ENCODE results near the gene CCR7. TPM values are rescaled to one million over a fixed set of nuclear protein-coding genes. Genes with fewer than 3 reads are reported as not detected.

CCR7 gene
- total RNA-seq, 1 experiment from 2014 or later: 0.30 TPM

DNA sequence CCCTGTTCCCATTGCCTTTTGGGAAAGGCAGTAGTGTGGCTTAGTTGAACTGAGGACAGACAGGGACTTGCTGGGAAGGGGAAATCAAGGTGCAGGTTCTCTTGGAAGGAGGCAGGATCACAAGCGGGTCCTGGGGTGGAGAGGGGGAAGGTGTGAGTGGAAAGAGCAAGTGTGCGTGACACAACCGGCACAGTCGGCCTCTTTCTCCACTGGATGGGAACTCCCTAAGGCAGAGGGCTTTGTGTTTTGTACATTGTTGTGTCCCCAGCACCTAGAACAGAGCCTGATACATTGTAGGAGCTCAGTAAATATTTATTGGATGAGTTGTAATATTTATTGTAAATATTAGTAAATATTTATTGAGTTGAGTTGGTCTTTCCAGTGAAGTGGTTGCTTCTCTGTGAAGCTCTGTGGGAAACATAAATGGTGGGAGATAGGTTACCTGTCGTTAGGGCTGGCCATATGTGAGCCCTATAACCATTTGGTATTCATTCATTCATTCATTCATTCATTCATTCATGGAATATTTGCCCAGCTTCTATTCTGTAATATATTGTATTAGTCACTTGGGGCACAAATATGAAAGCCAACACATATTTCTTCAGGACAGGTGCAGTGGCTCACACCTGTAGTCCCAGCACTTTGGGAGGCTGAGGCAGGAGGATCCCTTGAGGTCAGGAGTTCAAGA lies 48.3 kb upstream of the CCR7 start:
- no peaks in the 10 kb centered on the region for H3K4me1 ChIP-seq (ENCODE audit: insufficient read depth, low read length, poor library complexity, severe bottlenecking)
- DNase-seq (ENCODE audit: low spot score): no peak
- ChIA-PET POLR2A (ENCODE audit: low non-redundant PET) (interaction anchor here (0.6 kb wide), 1 partner anchor 18 kb away, joined by 3 read pairs; no protein-coding TSS in a partner anchor), CTCF (no interaction called here)
- no peak overlapping the region for H3K27ac ChIP-seq (ENCODE audit: low read depth, low read length, poor library complexity, severe bottlenecking)
- intact Hi-C loops (cut with micrococcal nuclease; ENCODE audit: unreplicated experiment): no loop called here
- no peaks in the 10 kb centered on the region for H3K9me3 ChIP-seq (ENCODE audit: low read depth, low read length, poor library complexity, severe bottlenecking)
- BruUV-seq (replicated peaks): no TSS peak
- TF ChIP-seq EZH2 (IDR thresholded peaks at IDR 0.05; ENCODE audit: borderline replicate concordance, low read depth, low read length, poor library complexity, severe bottlenecking): no peak
- TF ChIP-seq, protein P1, sequence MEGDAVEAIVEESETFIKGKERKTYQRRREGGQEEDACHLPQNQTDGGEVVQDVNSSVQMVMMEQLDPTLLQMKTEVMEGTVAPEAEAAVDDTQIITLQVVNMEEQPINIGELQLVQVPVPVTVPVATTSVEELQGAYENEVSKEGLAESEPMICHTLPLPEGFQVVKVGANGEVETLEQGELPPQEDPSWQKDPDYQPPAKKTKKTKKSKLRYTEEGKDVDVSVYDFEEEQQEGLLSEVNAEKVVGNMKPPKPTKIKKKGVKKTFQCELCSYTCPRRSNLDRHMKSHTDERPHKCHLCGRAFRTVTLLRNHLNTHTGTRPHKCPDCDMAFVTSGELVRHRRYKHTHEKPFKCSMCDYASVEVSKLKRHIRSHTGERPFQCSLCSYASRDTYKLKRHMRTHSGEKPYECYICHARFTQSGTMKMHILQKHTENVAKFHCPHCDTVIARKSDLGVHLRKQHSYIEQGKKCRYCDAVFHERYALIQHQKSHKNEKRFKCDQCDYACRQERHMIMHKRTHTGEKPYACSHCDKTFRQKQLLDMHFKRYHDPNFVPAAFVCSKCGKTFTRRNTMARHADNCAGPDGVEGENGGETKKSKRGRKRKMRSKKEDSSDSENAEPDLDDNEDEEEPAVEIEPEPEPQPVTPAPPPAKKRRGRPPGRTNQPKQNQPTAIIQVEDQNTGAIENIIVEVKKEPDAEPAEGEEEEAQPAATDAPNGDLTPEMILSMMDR (conservative IDR thresholded peaks at IDR 0.05; ENCODE audit: low read depth, low read length): no peak
- H3K27me3 ChIP-seq (replicated peaks; ENCODE audit: insufficient read depth, low read depth, low read length, poor library complexity): no peaks in the 10 kb centered on the region
- H3K4me3 ChIP-seq (ENCODE audit: low read depth, low read length, poor library complexity, severe bottlenecking): no peak overlapping the region
- H3K36me3 ChIP-seq (ENCODE audit: insufficient read depth, low read length, poor library complexity, severe bottlenecking): no peaks in the 10 kb centered on the region

GRCh38 chr17:40612599-40613244 lies 47.5 kb upstream of the CCR7 start:
- Histone ChIP-seq H3K9me3 (ENCODE audit: low read depth, low read length, poor library complexity, severe bottlenecking) (no peaks in the 10 kb centered on the region), H3K27me3 (replicated peaks; ENCODE audit: insufficient read depth, low read depth, low read length, poor library complexity) (no peaks in the 10 kb centered on the region), H3K4me1 (ENCODE audit: insufficient read depth, low read length, poor library complexity, severe bottlenecking) (no peaks in the 10 kb centered on the region), H3K36me3 (ENCODE audit: insufficient read depth, low read length, poor library complexity, severe bottlenecking) (no peaks in the 10 kb centered on the region), H3K27ac (ENCODE audit: low read depth, low read length, poor library complexity, severe bottlenecking) (no peak overlapping the region), H3K4me3 (ENCODE audit: low read depth, low read length, poor library complexity, severe bottlenecking) (no peak overlapping the region)
- no peak for DNase-seq (ENCODE audit: low spot score)
- BruUV-seq (replicated peaks): no TSS peak
- ChIA-PET CTCF (no interaction called here), POLR2A (ENCODE audit: low non-redundant PET) (no interaction called here)
- no peak for TF ChIP-seq EZH2 (IDR thresholded peaks at IDR 0.05; ENCODE audit: borderline replicate concordance, low read depth, low read length, poor library complexity, severe bottlenecking)
- TF ChIP-seq, protein P1 (conservative IDR thresholded peaks at IDR 0.05; ENCODE audit: low read depth, low read length): no peak
- intact Hi-C loops (cut with micrococcal nuclease; ENCODE audit: unreplicated experiment): no loop called here

DNA sequence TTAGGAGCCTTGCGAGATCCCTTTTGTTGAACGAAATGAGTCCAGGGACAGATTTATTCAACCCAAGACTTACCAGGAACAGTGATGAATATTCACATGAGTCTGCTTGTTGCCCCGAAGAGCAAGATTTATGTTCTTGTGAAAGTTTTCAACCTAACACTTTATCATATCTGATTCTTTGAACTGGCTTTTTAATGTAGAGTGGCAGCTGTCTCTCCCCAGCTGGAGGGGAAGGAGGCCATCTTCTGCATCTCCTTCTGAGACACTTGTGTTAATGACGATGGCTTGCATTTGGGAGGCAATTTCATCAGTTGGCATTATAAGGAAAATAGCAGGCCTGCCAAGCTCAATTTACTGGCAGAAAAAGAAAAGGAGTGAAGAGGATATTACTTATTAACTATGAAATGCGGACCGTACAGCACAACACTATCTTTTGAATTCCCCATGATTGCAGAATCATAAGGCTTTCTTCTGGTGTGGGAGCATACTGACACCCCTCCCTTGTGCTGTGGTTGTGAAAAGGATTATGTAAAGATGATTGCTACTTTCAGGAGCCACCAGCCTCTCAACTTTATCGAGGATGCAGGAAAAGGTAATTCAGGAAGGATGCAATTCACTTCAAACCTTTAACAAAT lies 46.7 kb upstream of the CCR7 start:
- intact Hi-C loops (cut with micrococcal nuclease; ENCODE audit: unreplicated experiment): no loop called here
- Histone ChIP-seq H3K9me3 (ENCODE audit: low read depth, low read length, poor library complexity, severe bottlenecking) (no peaks in the 10 kb centered on the region), H3K4me3 (ENCODE audit: low read depth, low read length, poor library complexity, severe bottlenecking) (no peak overlapping the region), H3K27ac (ENCODE audit: low read depth, low read length, poor library complexity, severe bottlenecking) (no peak overlapping the region), H3K36me3 (ENCODE audit: insufficient read depth, low read length, poor library complexity, severe bottlenecking) (no peaks in the 10 kb centered on the region), H3K4me1 (ENCODE audit: insufficient read depth, low read length, poor library complexity, severe bottlenecking) (no peaks in the 10 kb centered on the region), H3K27me3 (replicated peaks; ENCODE audit: insufficient read depth, low read depth, low read length, poor library complexity) (no peaks in the 10 kb centered on the region)
- no peak for TF ChIP-seq EZH2 (IDR thresholded peaks at IDR 0.05; ENCODE audit: borderline replicate concordance, low read depth, low read length, poor library complexity, severe bottlenecking)
- TF ChIP-seq, protein P1 (conservative IDR thresholded peaks at IDR 0.05; ENCODE audit: low read depth, low read length): no peak
- CTCF ChIA-PET: no interaction called here
- no peak for DNase-seq (ENCODE audit: low spot score)
- no TSS peak for BruUV-seq (replicated peaks)
- POLR2A ChIA-PET (ENCODE audit: low non-redundant PET): interaction anchor here (0.6 kb wide), 1 partner anchor 378 kb away, joined by 11 read pairs; no protein-coding TSS in a partner anchor
